ENCODE measurements around the gene GET4. TPM values are rescaled to one million over a fixed set of nuclear protein-coding genes. Genes with fewer than 3 reads are reported as not detected.
"Not testable (repeated sequence)": the region's sequence is repeated elsewhere in the genome, so short reads cannot be mapped to it uniquely, and the experiment has no call there.

The GET4 gene
- polyA plus RNA-seq, 1 donor (not counting 4 experiments of a cell fraction or from before 2014, with no cell fraction given), result 21.1 TPM

GRCh38 chr7:922334-923107 lies 46.2 kb downstream of the GET4 start:
- Histone ChIP-seq H3K9me3 (ENCODE audit: control insufficient read depth, low read depth, low read length) (no peaks in the 10 kb centered on the region), H3K79me2 (ENCODE audit: control insufficient read depth, insufficient read depth, low read length) (no peaks in the 10 kb centered on the region), H3K36me3 (ENCODE audit: control insufficient read depth in 2 of 2, extremely low read depth in 1 of 2, insufficient read depth in 2 of 2, low read length in 2 of 2) (no peaks in the 10 kb centered on the region), H3K4me1 (ENCODE audit: control insufficient read depth, extremely low read depth, insufficient read depth, low read length) (peaks cover 9% of the 10 kb centered on the region), H4K20me1 (ENCODE audit: control insufficient read depth, extremely low read depth, insufficient read depth, low read length) (no peaks in the 10 kb centered on the region), H2AFZ (ENCODE audit: control insufficient read depth, low read length) (no peak overlapping the region), H3K9ac (ENCODE audit: control insufficient read depth, extremely low read depth, insufficient read depth, low read length) (no peak overlapping the region), H3K4me3 (ENCODE audit: control insufficient read depth in 2 of 3, extremely low read depth in 1 of 3, insufficient read depth in 2 of 3, low read depth in 1 of 3, low read length in 3 of 3) (no peak overlapping the region), H3K27me3 (ENCODE audit: control insufficient read depth, extremely low read depth, insufficient read depth, low read length) (peaks cover 5% of the 10 kb centered on the region), H3K27ac (ENCODE audit: control insufficient read depth, insufficient read depth, low read length) (no peak overlapping the region), H3K4me2 (ENCODE audit: control insufficient read depth, extremely low read depth, insufficient read depth, low read depth, low read length) (peak overlapping the region; percentile 16), H3K9me1 (ENCODE audit: control insufficient read depth, extremely low read depth, insufficient read depth, low read length) (no peaks in the 10 kb centered on the region)
- TF ChIP-seq CTCF (optimal IDR thresholded peaks at IDR 0.05 in 1 of 3, IDR thresholded peaks at IDR 0.05 in 1 of 3, conservative IDR thresholded peaks at IDR 0.05 in 1 of 3; ENCODE audit: extremely low read depth in 1 of 3, insufficient read depth in 2 of 3, low read length in 3 of 3) (no peak), EZH2 (IDR thresholded peaks at IDR 0.05; ENCODE audit: low read length) (no peak)
- FAIRE-seq (no peak), DNase-seq (ENCODE audit: low read depth, low spot score) (no peak)
- dilution Hi-C loops (cut with MboI; ENCODE audit: extremely low pct_ligation_motif_present, low sequenced_read_pairs), result no loop called here

DNA sequence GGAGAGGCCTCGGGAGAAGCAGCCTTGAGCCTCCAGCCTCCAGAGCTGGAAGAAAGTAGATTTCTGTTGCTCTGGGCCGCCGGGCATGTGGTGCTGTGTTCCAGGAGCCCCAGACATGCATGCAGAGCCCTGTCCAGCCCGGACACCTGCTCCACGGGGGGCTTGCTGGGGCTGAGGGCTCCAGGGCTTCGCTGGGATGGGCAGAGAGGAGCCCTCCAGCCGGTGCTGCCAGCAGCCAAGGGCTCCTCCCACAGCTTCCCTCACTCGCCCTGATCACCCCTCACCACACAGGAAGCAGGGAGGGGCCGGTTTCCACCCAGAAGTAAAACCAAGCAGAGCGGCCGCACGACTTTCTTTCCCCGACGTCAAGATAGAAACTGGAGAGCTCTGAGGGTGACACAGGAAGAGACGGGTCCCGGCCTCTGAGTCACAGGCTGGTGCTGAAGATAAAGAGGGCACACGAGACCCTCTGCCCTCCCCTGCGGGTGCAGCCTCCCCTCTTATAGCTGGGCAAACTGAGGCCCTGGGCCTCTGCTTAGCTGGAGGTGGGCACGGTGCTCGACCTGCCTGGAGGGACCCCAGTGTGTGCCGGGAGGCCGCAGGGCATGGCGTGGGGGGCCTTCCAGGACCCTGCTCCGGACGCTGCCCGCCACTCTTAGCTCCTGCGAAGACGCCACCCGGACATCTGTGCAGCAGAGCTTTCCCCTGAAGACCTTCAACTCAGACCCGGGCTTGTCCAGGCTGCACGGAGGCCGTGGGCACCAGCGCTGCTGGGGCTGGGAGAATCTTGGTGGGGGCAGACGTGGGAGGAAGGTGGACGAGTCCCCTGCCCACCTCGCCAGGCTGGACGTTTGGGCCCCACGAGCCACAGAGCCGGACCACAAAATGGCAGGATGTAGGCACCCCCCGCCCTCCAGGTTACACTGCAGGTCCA lies 47.0 kb downstream of the GET4 start:
- DNase-seq (ENCODE audit: low read depth, low spot score), result no peak
- no peak overlapping the region for H3K4me3 ChIP-seq (ENCODE audit: control insufficient read depth in 2 of 3, extremely low read depth in 1 of 3, insufficient read depth in 2 of 3, low read depth in 1 of 3, low read length in 3 of 3)

GRCh38 chr7:924042-924441 lies 47.7 kb downstream of the GET4 start:
- H3K9me3 ChIP-seq (ENCODE audit: control insufficient read depth, low read depth, low read length); H3K27me3 ChIP-seq (ENCODE audit: control insufficient read depth, extremely low read depth, insufficient read depth, low read length); dilution Hi-C loops (cut with MboI; ENCODE audit: extremely low pct_ligation_motif_present, low sequenced_read_pairs); H3K4me3 ChIP-seq (ENCODE audit: control insufficient read depth in 2 of 3, extremely low read depth in 1 of 3, insufficient read depth in 2 of 3, low read depth in 1 of 3, low read length in 3 of 3); H3K36me3 ChIP-seq (ENCODE audit: control insufficient read depth in 2 of 2, extremely low read depth in 1 of 2, insufficient read depth in 2 of 2, low read length in 2 of 2); H3K9ac ChIP-seq (ENCODE audit: control insufficient read depth, extremely low read depth, insufficient read depth, low read length); DNase-seq (ENCODE audit: low read depth, low spot score); H3K4me2 ChIP-seq (ENCODE audit: control insufficient read depth, extremely low read depth, insufficient read depth, low read depth, low read length); H2AFZ ChIP-seq (ENCODE audit: control insufficient read depth, low read length); H3K79me2 ChIP-seq (ENCODE audit: control insufficient read depth, insufficient read depth, low read length); FAIRE-seq; H3K27ac ChIP-seq (ENCODE audit: control insufficient read depth, insufficient read depth, low read length); H4K20me1 ChIP-seq (ENCODE audit: control insufficient read depth, extremely low read depth, insufficient read depth, low read length); H3K4me1 ChIP-seq (ENCODE audit: control insufficient read depth, extremely low read depth, insufficient read depth, low read length); H3K9me1 ChIP-seq (ENCODE audit: control insufficient read depth, extremely low read depth, insufficient read depth, low read length): not testable (repeated sequence)

More for the DNA sequence above, 47.0 kb downstream of the GET4 start:
- no peaks in the 10 kb centered on the region for H3K36me3 ChIP-seq (ENCODE audit: control insufficient read depth in 2 of 2, extremely low read depth in 1 of 2, insufficient read depth in 2 of 2, low read length in 2 of 2)
- H3K27me3 ChIP-seq (ENCODE audit: control insufficient read depth, extremely low read depth, insufficient read depth, low read length), result no peaks in the 10 kb centered on the region
- peaks cover 9% of the 10 kb centered on the region for H3K4me1 ChIP-seq (ENCODE audit: control insufficient read depth, extremely low read depth, insufficient read depth, low read length)
- TF ChIP-seq EZH2 (IDR thresholded peaks at IDR 0.05; ENCODE audit: low read length) (no peak), CTCF (optimal IDR thresholded peaks at IDR 0.05 in 1 of 3, IDR thresholded peaks at IDR 0.05 in 1 of 3, conservative IDR thresholded peaks at IDR 0.05 in 1 of 3; ENCODE audit: extremely low read depth in 1 of 3, insufficient read depth in 2 of 3, low read length in 3 of 3) (no peak)
- no peak overlapping the region for H3K27ac ChIP-seq (ENCODE audit: control insufficient read depth, insufficient read depth, low read length)
- peak overlapping the region; percentile 16 for H3K4me2 ChIP-seq (ENCODE audit: control insufficient read depth, extremely low read depth, insufficient read depth, low read depth, low read length)
- no peaks in the 10 kb centered on the region for H3K79me2 ChIP-seq (ENCODE audit: control insufficient read depth, insufficient read depth, low read length)
- no peaks in the 10 kb centered on the region for H4K20me1 ChIP-seq (ENCODE audit: control insufficient read depth, extremely low read depth, insufficient read depth, low read length)
- no peak for FAIRE-seq
- H2AFZ ChIP-seq (ENCODE audit: control insufficient read depth, low read length), result peak overlapping the region; percentile 37
- H3K9ac ChIP-seq (ENCODE audit: control insufficient read depth, extremely low read depth, insufficient read depth, low read length), result no peak overlapping the region
- dilution Hi-C loops (cut with MboI; ENCODE audit: extremely low pct_ligation_motif_present, low sequenced_read_pairs), result no loop called here
- no peaks in the 10 kb centered on the region for H3K9me3 ChIP-seq (ENCODE audit: control insufficient read depth, low read depth, low read length)
- no peaks in the 10 kb centered on the region for H3K9me1 ChIP-seq (ENCODE audit: control insufficient read depth, extremely low read depth, insufficient read depth, low read length)
